CD14-positive monocyte (primary cell): Measurements from ENCODE around the gene SRRM5. TPM values are rescaled to one million over a fixed set of nuclear protein-coding genes. Genes with fewer than 3 reads are reported as not detected.

Experiments
- DNase-seq, 3 donors: peaks; one replicate each; pipeline ENCODE4 v3.0.0-alpha.2; 2011 to 2022
- H2AFZ ChIP-seq: 2 replicates; pipeline ENCODE4 v1.6.0; 2012; ENCODE audit warnings: mild to moderate bottlenecking, low read depth, low read length, inconsistent platforms; ENCODE audit not compliant: insufficient read depth, poor library complexity, severe bottlenecking
- H3K27ac ChIP-seq, 2 donors: 1 replicate in 1 of 2; 2 replicates in 1 of 2; pipeline ENCODE4 v1.5.1; 2012 to 2013; ENCODE audit warnings: low read length in 2 of 2, control low read depth in 1 of 2, inconsistent platforms in 1 of 2, low read depth in 1 of 2, mild to moderate bottlenecking in 1 of 2
- H3K27me3 ChIP-seq, 2 donors: one replicate each; pipeline versions ENCODE4 v1.6.0 to v1.6.1; 2011 to 2013; ENCODE audit warnings: low read length in 2 of 2; ENCODE audit not compliant: control insufficient read depth in 2 of 2, insufficient read depth in 2 of 2
- H3K36me3 ChIP-seq, 2 donors: replicated peaks in 1 of 2; 1 replicate in 1 of 2; 2 replicates in 1 of 2; pipeline versions ENCODE4 v1.5.1 to v1.6.1; 2012 to 2013; ENCODE audit warnings: low read length in 2 of 2, control low read depth in 1 of 2, inconsistent platforms in 1 of 2, mild to moderate bottlenecking in 1 of 2; ENCODE audit not compliant: insufficient read depth in 2 of 2, control insufficient read depth in 1 of 2
- H3K4me1 ChIP-seq, 2 donors: 1 replicate in 1 of 2; 2 replicates in 1 of 2; pipeline versions ENCODE4 v1.5.1 to v1.6.1; 2012 to 2013; ENCODE audit warnings: low read length in 2 of 2, control low read depth in 1 of 2, inconsistent platforms in 1 of 2, mild to moderate bottlenecking in 1 of 2, moderate library complexity in 1 of 2; ENCODE audit not compliant: insufficient read depth in 2 of 2, control insufficient read depth in 1 of 2
- H3K4me2 ChIP-seq: replicated peaks from 2 replicates; pipeline ENCODE3; 2012; ENCODE audit warnings: low read length, moderate library complexity, mild to moderate bottlenecking; ENCODE audit not compliant: poor library complexity, severe bottlenecking; ENCODE audit errors: extremely low read depth
- H3K4me3 ChIP-seq, 3 experiments: fragments of 200-600 bp in 1 of 3; sonication (generic) in 1 of 3; replicated peaks in 1 of 3; 1 replicate in 2 of 3; 2 replicates in 1 of 3; pipeline ENCODE4 v1.5.1; 2011 to 2013; ENCODE audit warnings: low read length in 3 of 3, mild to moderate bottlenecking in 3 of 3, control low read depth in 2 of 3, low read depth in 2 of 3, inconsistent platforms in 1 of 3, moderate library complexity in 1 of 3
- H3K79me2 ChIP-seq: 2 replicates; pipeline ENCODE4 v1.6.0; 2012; ENCODE audit warnings: mild to moderate bottlenecking, control low read depth, inconsistent platforms, low read length, moderate library complexity; ENCODE audit not compliant: insufficient read depth
- H3K9ac ChIP-seq: 2 replicates; pipeline ENCODE4 v1.6.0; 2017; ENCODE audit warnings: low read length, mild to moderate bottlenecking; ENCODE audit not compliant: insufficient read depth, poor library complexity, severe bottlenecking
- H3K9me3 ChIP-seq, 2 donors: replicated peaks in 1 of 2; 1 replicate in 1 of 2; 2 replicates in 1 of 2; pipeline versions ENCODE4 v1.5.1 to v1.6.1; 2012 to 2013; ENCODE audit warnings: low read length in 2 of 2, control low read depth in 1 of 2; ENCODE audit not compliant: control insufficient read depth in 1 of 2, insufficient read depth in 1 of 2
- H4K20me1 ChIP-seq: 2 replicates; pipeline ENCODE4 v1.6.0; 2012; ENCODE audit warnings: mild to moderate bottlenecking, low read length, control low read depth, moderate library complexity; ENCODE audit not compliant: insufficient read depth
- H3K27ac Mint-ChIP-seq, 7 donors: one replicate each; pipeline ENCODE4 v1.8.0; 2020; ENCODE audit warnings: mild to moderate bottlenecking in 7 of 7, mixed read lengths in 7 of 7, moderate library complexity in 6 of 7, inconsistent platforms in 2 of 7
- H3K27me3 Mint-ChIP-seq, 3 donors: one replicate each; pipeline ENCODE4 v1.8.0; 2021 to 2022; ENCODE audit warnings: low read depth in 3 of 3, mild to moderate bottlenecking in 3 of 3, mixed read lengths in 3 of 3, moderate library complexity in 3 of 3, inconsistent platforms in 1 of 3
- H3K36me3 Mint-ChIP-seq, 2 donors: one replicate each; pipeline ENCODE4 v1.8.0; 2020; ENCODE audit warnings: mixed read lengths in 2 of 2, inconsistent platforms in 1 of 2, mild to moderate bottlenecking in 1 of 2
- H3K4me1 Mint-ChIP-seq: one replicate; pipeline ENCODE4 v1.8.0; 2020; ENCODE audit warnings: mild to moderate bottlenecking, mixed read lengths
- H3K4me3 Mint-ChIP-seq, 2 donors: one replicate each; pipeline ENCODE4 v1.8.0; 2020; ENCODE audit warnings: mild to moderate bottlenecking in 2 of 2, mixed read lengths in 2 of 2, moderate library complexity in 1 of 2
- H3K9me3 Mint-ChIP-seq, 7 donors: one replicate each; pipeline ENCODE4 v1.8.0; 2020 to 2022; ENCODE audit warnings: mixed read lengths in 7 of 7, mild to moderate bottlenecking in 6 of 7, moderate library complexity in 6 of 7, inconsistent platforms in 2 of 7
- WGBS: methylation state at CpG from one replicate; pipeline ENCODE4 v1.1.5; 2013; ENCODE audit warnings: missing lambda C conversion rate; ENCODE audit not compliant: insufficient coverage; 5-methylcytosine and 5-hydroxymethylcytosine counted together
- intact Hi-C, 2 donors: fragments of 100-400 bp; cut with micrococcal nuclease; formaldehyde crosslinking; loops; one replicate each; pipeline versions ENCODE4 v1.15.0 to v1.15.1; 2023
- polyA plus RNA-seq, 3 donors: library from polyadenylated mRNA; depleted of rRNA in 1 of 3; unstranded in 2 of 3; stranded (reverse) in 1 of 3; fragments of 300-500 nt in 2 of 3; fragments of >200 nt in 1 of 3; fragmentation: Illumina TruSeq in 2 of 3; gene quantifications; 1 replicate in 2 of 3; 2 replicates in 1 of 3; pipeline ENCODE4 v1.2.3, GENCODE V29; 2012 to 2021
- TF ChIP-seq, protein P1 (sequence below): fragments of 200-600 bp; IDR thresholded peaks from one replicate; pipeline ENCODE4 v1.8.0; 2022; ENCODE audit warnings: antibody characterized with exemption, mild to moderate bottlenecking

SRRM5 gene
- polyA plus RNA-seq, 3 donors = 0.36 TPM; not detected in 2

DNA sequence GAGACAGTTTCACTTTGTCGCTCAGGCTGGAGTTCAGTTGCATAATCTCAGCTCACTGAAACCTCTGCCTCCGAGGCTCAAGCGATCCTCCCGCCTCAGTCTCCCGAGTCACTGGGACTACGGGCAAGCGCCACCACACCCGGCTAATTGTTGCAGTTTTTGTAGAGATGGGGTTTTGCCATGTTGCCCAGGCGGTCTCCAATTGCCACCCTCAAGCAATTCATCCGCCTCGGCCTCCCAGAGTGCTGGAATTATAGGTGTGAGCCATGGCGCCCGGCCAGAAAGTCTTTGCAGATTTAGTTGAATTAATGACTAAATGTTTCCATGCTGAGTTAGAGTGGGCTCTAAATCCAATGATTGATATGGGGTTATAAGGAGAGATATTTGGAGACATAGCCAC lies 32.3 kb downstream of the SRRM5 start:
- Histone ChIP-seq H3K4me3 (no peak overlapping the region), H4K20me1 (peaks cover 38% of the 10 kb centered on the region), H2AFZ (no peak overlapping the region), H3K9me3 (peaks cover 0 to 6% of the 10 kb centered on the region in 2 donors), H3K4me1 (peaks cover 6 to 7% of the 10 kb centered on the region in 2 donors), H3K27me3 (peaks cover 15 to 22% of the 10 kb centered on the region in 2 donors), H3K9ac (no peak overlapping the region), H3K27ac (no peak overlapping the region), H3K79me2 (no peaks in the 10 kb centered on the region), H3K36me3 (peaks cover 31 to 35% of the 10 kb centered on the region in 2 donors), H3K4me2 (no peak overlapping the region)
- H3K4me3 Mint-ChIP-seq = no peak overlapping the region
- intact Hi-C loops = no loop called here
- H3K4me1 Mint-ChIP-seq = peaks cover 11% of the 10 kb centered on the region
- H3K27ac Mint-ChIP-seq = peak overlapping the region in 2 of 7 donors; percentile 37 to 83
- H3K9me3 Mint-ChIP-seq = peaks cover 0 to 20% (median 12%) of the 10 kb centered on the region in 7 donors
- peaks cover 23 to 27% (median 24%) of the 10 kb centered on the region in 3 donors for H3K27me3 Mint-ChIP-seq
- TF ChIP-seq, protein P1, sequence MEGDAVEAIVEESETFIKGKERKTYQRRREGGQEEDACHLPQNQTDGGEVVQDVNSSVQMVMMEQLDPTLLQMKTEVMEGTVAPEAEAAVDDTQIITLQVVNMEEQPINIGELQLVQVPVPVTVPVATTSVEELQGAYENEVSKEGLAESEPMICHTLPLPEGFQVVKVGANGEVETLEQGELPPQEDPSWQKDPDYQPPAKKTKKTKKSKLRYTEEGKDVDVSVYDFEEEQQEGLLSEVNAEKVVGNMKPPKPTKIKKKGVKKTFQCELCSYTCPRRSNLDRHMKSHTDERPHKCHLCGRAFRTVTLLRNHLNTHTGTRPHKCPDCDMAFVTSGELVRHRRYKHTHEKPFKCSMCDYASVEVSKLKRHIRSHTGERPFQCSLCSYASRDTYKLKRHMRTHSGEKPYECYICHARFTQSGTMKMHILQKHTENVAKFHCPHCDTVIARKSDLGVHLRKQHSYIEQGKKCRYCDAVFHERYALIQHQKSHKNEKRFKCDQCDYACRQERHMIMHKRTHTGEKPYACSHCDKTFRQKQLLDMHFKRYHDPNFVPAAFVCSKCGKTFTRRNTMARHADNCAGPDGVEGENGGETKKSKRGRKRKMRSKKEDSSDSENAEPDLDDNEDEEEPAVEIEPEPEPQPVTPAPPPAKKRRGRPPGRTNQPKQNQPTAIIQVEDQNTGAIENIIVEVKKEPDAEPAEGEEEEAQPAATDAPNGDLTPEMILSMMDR = no peak
- DNase-seq = no peak
- WGBS = 72% methylated on average over 5 of the region's 13 CpGs
- H3K36me3 Mint-ChIP-seq = peaks cover 46 to 51% of the 10 kb centered on the region in 2 donors

DNA sequence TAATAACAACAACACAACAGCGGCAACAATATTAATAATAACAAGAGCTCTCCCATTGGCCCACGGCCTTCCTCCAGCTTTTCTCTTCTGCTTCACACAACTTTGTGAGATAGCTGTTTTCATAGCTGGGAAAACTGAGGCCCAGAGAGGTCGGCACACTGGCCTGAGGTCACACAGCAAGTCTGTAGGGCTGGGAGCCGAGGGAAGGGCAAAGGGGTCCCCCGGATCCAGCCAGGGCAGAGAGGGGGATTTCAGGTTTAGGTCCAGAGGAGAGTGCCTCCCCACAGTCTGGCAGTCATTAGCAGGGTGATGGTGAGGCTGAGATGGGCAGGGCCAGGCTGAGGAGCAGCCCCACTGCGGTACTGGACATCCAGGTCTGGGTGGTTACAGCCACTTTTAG lies 36.7 kb downstream of the SRRM5 start:
- H3K9me3 ChIP-seq = no peaks in the 10 kb centered on the region
- intact Hi-C loops = no loop called here
- H3K9ac ChIP-seq = no peak overlapping the region
- TF ChIP-seq, protein P1 = no peak
- H3K27ac ChIP-seq = no peak overlapping the region
- Mint-ChIP-seq H3K27me3 (peaks cover 0 to 4% (median 4%) of the 10 kb centered on the region in 3 donors), H3K27ac (peak overlapping the region in 1 of 7 donors; percentile 35), H3K4me1 (peaks cover 3% of the 10 kb centered on the region), H3K9me3 (peaks cover 0 to 13% (median 4%) of the 10 kb centered on the region in 7 donors), H3K4me3 (no peak overlapping the region), H3K36me3 (peaks cover 61 to 83% of the 10 kb centered on the region in 2 donors)
- no peak for DNase-seq
- peaks cover 10% of the 10 kb centered on the region for H3K79me2 ChIP-seq
- H3K4me2 ChIP-seq = no peak overlapping the region
- no peak overlapping the region for H3K4me3 ChIP-seq
- no peaks in the 10 kb centered on the region for H3K27me3 ChIP-seq
- H4K20me1 ChIP-seq = peaks cover 73% of the 10 kb centered on the region
- no peaks in the 10 kb centered on the region for H3K4me1 ChIP-seq
- WGBS = 96% methylated on average over 4 of the region's 6 CpGs
- no peak overlapping the region for H2AFZ ChIP-seq
- peaks cover 70 to 78% of the 10 kb centered on the region in 2 donors for H3K36me3 ChIP-seq
